Right cardiac atrium (tissue), 5 donors: ENCODE results near the gene NAALADL1. TPM values are rescaled to one million over a fixed set of nuclear protein-coding genes. Genes with fewer than 3 reads are reported as not detected.

ENCODE experiments used
- ATAC-seq, 2 donors: fragments of 200-7000 bp; cut with Tn5 transposase; one replicate each; pipeline versions ENCODE4 v1.8.0 to v1.9.1; 2020; ENCODE audit warnings: moderate library complexity in 2 of 2, mild to moderate bottlenecking in 1 of 2
- DNase-seq, 3 donors: peaks; one replicate each; pipeline ENCODE4 v3.0.0-alpha.2; 2020
- H3K27ac ChIP-seq: one replicate; pipeline ENCODE4 v1.5.1; 2013; ENCODE audit warnings: mild to moderate bottlenecking, low read length, control low read depth, moderate library complexity
- H3K27me3 ChIP-seq: one replicate; pipeline ENCODE4 v1.6.1; 2013; ENCODE audit not compliant: control insufficient read depth, insufficient read depth
- H3K4me1 ChIP-seq: one replicate; pipeline ENCODE4 v1.6.1; 2013; ENCODE audit warnings: low read length; ENCODE audit not compliant: control insufficient read depth, insufficient read depth
- H3K4me3 ChIP-seq: one replicate; pipeline ENCODE4 v1.5.1; 2013; ENCODE audit warnings: low read length, control low read depth
- H3K9me3 ChIP-seq: one replicate; pipeline ENCODE4 v1.6.1; 2013; ENCODE audit warnings: low read length; ENCODE audit not compliant: control insufficient read depth
- WGBS: extraction: QIAGEN DNeasy Blood & Tissue Kit; methylation state at CpG from one replicate; pipeline ENCODE4 v1.1.7; 2013; 5-methylcytosine and 5-hydroxymethylcytosine counted together
- intact Hi-C, 4 donors: fragments of 100-400 bp; cut with DNase I; formaldehyde crosslinking; loops; one replicate each; pipeline versions ENCODE4 v1.11.0 to v1.14.0; 2022 to 2023
- polyA plus RNA-seq: library from polyadenylated mRNA; stranded (reverse); fragments of 200-250 nt; gene quantifications from one replicate; pipeline ENCODE4 v1.2.3, GENCODE V29; 2013
- total RNA-seq, 4 donors: library from RNA; stranded (reverse); fragmentation: NEBNext Ultra II Directional; extraction: Animal tissue kit (Norgen Biotek cat#: 25700); gene quantifications; one replicate each; pipeline ENCODE4 v1.2.1, GENCODE V29; 2021
- donor health status: healthy with polysubstance abuse.
- donor health status: DM: no; HTN: yes; CAD: no.
- donor health status: DM: no; HTN: no; CAD: no.
- donor health status: DM: no; HTN: yes; CAD: no; lungs with severe emphysema.
- donor health status: DM: yes; HTN: yes; CAD: no.

Gene NAALADL1
- total and polyA plus RNA-seq, 5 donors = 7.1 to 9.8 (median 8.4) TPM

- DNase-seq (peak; percentile 46 to 84 (median 78)), ATAC-seq (peak; percentile 59 to 73)
- no peak overlapping the region for H3K27ac ChIP-seq
- WGBS = 10% methylated on average over 56 of the region's 56 CpGs
- no peaks in the 10 kb centered on the region for H3K9me3 ChIP-seq
- intact Hi-C loops = loop anchor here in 1 of 4 donors (5.0 kb wide), 1 partner anchor 34 kb away; the partner anchor contains the start of genes CDCA5 and ZFPL1
- H3K27me3 ChIP-seq = no peaks in the 10 kb centered on the region
- H3K4me3 ChIP-seq = peak overlapping the region; percentile 66
- no peaks in the 10 kb centered on the region for H3K4me1 ChIP-seq
These were observed 10.6 kb downstream of the NAALADL1 start for GRCh38 chr11:65047581-65048422.

DNA sequence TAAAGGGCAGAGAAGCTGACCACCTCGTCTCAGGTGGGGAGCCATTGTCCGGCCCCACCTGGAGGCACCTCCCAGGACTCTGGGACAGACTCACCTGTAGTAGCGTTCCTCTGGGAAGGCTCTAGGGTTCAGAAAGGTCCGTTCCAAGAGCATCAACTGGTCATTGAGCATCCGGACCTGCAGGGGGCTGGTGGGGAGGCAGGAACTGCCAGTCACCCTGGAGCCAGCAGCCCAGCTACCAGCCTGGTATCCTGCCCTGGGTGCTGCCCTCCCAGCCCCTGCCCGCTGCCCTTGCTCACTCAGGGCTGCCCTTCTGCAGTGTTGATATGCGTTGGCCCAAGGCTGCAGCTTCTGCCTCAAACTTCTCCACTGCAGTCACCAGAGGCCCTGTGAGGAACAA is 12.6 kb downstream of the NAALADL1 start:
- Histone ChIP-seq H3K27me3 (no peaks in the 10 kb centered on the region), H3K9me3 (no peaks in the 10 kb centered on the region), H3K4me3 (no peak overlapping the region), H3K4me1 (no peaks in the 10 kb centered on the region), H3K27ac (no peak overlapping the region)
- 91% methylated on average over 7 of the region's 7 CpGs for WGBS
- ATAC-seq = no peak
- intact Hi-C loops = loop anchor here in 1 of 4 donors (5.0 kb wide), 1 partner anchor 37 kb away; the partner anchor contains the start of genes CDCA5 and ZFPL1
- peak in 1 of 3 donors; percentile 39 for DNase-seq

DNA sequence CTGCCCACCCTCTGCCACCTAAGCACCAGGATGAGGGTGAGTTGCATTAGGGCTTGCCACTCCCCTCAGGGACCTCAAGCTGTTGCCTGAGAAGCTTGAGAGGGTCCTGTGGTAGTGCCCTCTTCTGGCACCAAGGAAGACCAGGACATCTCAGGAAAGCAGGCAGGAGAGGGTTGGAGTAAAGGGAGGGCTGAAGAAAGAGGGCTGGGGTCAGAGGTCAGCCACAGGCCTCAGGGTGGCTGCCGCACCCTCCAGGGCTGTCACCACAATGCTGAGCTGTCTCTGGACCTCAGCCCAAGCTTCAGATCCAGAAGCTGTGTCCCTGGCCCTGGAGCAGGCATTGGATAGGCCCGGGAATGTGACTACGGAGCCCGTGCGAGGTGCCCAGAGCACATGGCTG is 13.3 kb downstream of the NAALADL1 start:
- Histone ChIP-seq H3K27me3 (no peaks in the 10 kb centered on the region), H3K4me1 (no peaks in the 10 kb centered on the region), H3K27ac (no peak overlapping the region), H3K4me3 (no peak overlapping the region), H3K9me3 (no peaks in the 10 kb centered on the region)
- DNase-seq = no peak
- intact Hi-C loops = loop anchor here in 1 of 4 donors (5.0 kb wide), 1 partner anchor 37 kb away; the partner anchor contains the start of genes CDCA5 and ZFPL1
- WGBS = 88% methylated on average over 5 of the region's 5 CpGs
- ATAC-seq = no peak

DNA sequence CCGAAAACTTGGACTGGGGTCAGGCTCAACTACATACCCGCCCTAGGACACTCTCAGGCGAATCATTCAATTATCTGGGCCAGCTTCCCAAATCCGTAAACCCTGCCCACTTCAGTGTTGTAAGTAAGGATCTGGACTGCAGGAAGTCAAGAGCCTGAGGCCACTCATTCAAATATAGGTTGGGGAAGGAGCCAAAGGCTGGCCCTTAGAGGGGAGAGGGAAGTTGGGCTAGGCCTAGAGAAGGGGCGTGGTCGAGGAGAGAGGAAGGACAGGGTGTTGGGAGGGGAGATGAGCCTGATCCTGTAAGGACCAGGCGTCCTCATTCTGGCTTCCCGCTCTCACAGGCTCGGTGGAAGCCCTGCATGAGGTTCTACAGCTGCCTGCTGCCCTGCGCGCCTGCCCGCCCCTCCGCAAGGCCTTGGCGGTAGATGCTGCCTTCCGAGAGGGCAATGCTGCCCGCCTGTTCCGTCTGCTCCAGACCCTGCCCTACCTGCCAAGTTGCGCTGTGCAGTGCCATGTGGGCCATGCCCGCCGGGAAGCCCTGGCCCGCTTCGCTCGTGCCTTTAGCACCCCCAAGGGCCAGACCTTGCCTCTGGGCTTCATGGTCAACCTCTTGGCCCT is 14.4 kb downstream of the NAALADL1 start:
- ATAC-seq (peak in 1 of 2 donors; percentile 5), DNase-seq (peak; percentile 48 to 78 (median 69))
- no peak overlapping the region for H3K4me3 ChIP-seq
- H3K27me3 ChIP-seq = no peaks in the 10 kb centered on the region
- no peak overlapping the region for H3K27ac ChIP-seq
- WGBS = 79% methylated on average over 23 of the region's 23 CpGs
- intact Hi-C loops = no loop called here
- no peaks in the 10 kb centered on the region for H3K4me1 ChIP-seq
- H3K9me3 ChIP-seq = no peaks in the 10 kb centered on the region

DNA sequence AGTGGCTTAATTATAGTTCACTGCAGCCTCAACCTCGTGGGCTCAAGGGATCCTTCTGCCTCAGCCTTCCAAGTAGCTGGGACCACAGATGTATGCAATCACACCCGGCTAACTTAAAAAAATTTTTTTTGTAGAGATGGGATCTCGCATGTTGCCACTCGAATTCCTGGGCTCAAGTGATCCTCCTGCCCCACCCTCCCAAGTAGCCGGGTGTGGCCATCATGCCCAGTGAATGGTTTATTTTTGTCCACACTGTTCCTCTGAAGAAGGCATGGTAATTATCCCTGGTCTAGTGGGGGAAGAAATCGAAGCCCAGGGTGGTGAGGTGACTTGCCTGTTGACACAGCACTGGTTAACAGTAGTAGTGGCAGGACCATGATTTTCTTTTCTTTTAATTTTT is 15.5 kb downstream of the NAALADL1 start:
- 83% methylated on average over 6 of the region's 6 CpGs for WGBS
- ATAC-seq (no peak), DNase-seq (peak in 1 of 3 donors; percentile 28)
- Histone ChIP-seq H3K9me3 (no peaks in the 10 kb centered on the region), H3K4me1 (no peaks in the 10 kb centered on the region), H3K4me3 (no peak overlapping the region), H3K27me3 (no peaks in the 10 kb centered on the region), H3K27ac (no peak overlapping the region)
- intact Hi-C loops = no loop called here

- H3K9me3 ChIP-seq = no peaks in the 10 kb centered on the region
- DNase-seq (peak; percentile 91 to 96 (median 94)), ATAC-seq (peak; percentile 96 to 97)
- peak within 1 kb of the TSS; percentile 97 for H3K27ac ChIP-seq
- H3K4me3 ChIP-seq = peak within 1 kb of the TSS; percentile 56
- no peaks in the 10 kb centered on the region for H3K4me1 ChIP-seq
- under 1% methylated on average over 91 of the region's 91 CpGs for WGBS
- intact Hi-C loops = no loop called here
- no peaks in the 10 kb centered on the region for H3K27me3 ChIP-seq
These were observed 17.3 kb downstream of the NAALADL1 start, which contains the start of gene SAC3D1 for GRCh38 chr11:65040847-65041622. TSS of gene SAC3D1 (plus strand) at chr11:65041210. CDS start at chr11:65041293, 83 bp downstream.

GRCh38 chr11:65040520-65040846 is 17.9 kb downstream of the NAALADL1 start:
- 18% methylated on average over 7 of the region's 7 CpGs for WGBS
- ATAC-seq (no peak), DNase-seq (no peak)
- peak overlapping the region; percentile 97 for H3K27ac ChIP-seq
- H3K4me3 ChIP-seq = peak overlapping the region; percentile 56
- no peaks in the 10 kb centered on the region for H3K4me1 ChIP-seq
- H3K9me3 ChIP-seq = no peaks in the 10 kb centered on the region
- intact Hi-C loops = no loop called here
- H3K27me3 ChIP-seq = no peaks in the 10 kb centered on the region

- WGBS = 69% methylated on average over 6 of the region's 6 CpGs
- DNase-seq (peak; percentile 54 to 86 (median 83)), ATAC-seq (no peak)
- Histone ChIP-seq H3K27ac (no peak overlapping the region), H3K4me3 (no peak overlapping the region), H3K9me3 (no peaks in the 10 kb centered on the region), H3K27me3 (no peaks in the 10 kb centered on the region), H3K4me1 (no peaks in the 10 kb centered on the region)
- intact Hi-C loops = no loop called here
These were observed 21.4 kb downstream of the NAALADL1 start for GRCh38 chr11:65036931-65037330.

DNA sequence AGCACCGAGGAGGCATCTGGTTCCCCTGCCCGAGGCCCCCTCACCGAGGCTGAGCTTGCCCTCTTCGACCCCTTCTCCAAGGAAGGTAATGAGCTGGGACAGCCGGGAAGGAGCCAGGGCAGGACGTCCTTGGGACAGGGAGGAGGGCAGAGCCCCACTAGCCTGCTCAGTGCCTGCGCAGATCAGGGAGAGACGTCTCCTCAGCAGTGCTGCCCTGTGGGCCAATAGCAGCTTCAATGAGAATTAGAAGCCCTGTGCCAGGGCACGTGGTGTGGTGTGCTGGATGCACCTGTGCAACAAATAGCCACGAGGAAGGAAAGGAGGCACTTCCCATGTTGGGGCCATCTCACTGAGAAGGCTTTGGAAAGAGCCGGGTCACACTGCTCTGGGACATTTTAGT is 22.8 kb downstream of the NAALADL1 start:
- Histone ChIP-seq H3K27ac (no peak overlapping the region), H3K4me1 (no peaks in the 10 kb centered on the region), H3K27me3 (no peaks in the 10 kb centered on the region), H3K9me3 (no peaks in the 10 kb centered on the region), H3K4me3 (no peak overlapping the region)
- WGBS = 81% methylated on average over 11 of the region's 11 CpGs
- ATAC-seq (no peak), DNase-seq (peak in 1 of 3 donors; percentile 40)
- intact Hi-C loops = no loop called here

DNA sequence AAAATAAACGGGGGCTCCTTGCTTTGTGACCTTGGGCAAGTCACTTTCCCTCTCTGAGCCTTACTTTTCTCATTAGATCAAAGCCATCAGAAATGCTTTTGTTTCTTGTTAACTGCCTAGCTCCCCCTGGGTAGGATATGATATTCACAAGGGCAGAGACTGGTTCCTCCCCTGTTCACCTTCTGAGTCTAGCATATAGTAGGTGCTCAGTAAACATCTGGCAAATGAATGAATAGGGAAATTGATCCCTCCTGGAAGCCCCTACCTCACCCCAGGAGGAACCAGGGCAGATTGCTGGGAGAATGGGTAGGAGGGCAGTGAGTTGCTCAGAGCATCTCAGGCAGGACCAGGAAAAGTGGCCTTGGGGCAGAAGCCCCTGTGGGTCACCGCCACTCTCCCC is 23.9 kb downstream of the NAALADL1 start:
- DNase-seq = no peak
- H3K4me1 ChIP-seq = no peaks in the 10 kb centered on the region
- 95% methylated on average over 2 of the region's 2 CpGs for WGBS
- H3K4me3 ChIP-seq = no peak overlapping the region
- no peaks in the 10 kb centered on the region for H3K9me3 ChIP-seq
- no peak overlapping the region for H3K27ac ChIP-seq
- H3K27me3 ChIP-seq = no peaks in the 10 kb centered on the region
- ATAC-seq = no peak
- intact Hi-C loops = no loop called here
